Sigmoid colon (tissue), 4 donors: ENCODE measurements around the gene IDE.

Source experiments
- EP300 ChIP-seq, 4 donors: sonication (generic); formaldehyde crosslinking; IDR thresholded peaks; one replicate each; pipeline ENCODE4 v1.6.1; 2017; ENCODE audit warnings: antibody characterized with exemption in 4 of 4
- POLR2A ChIP-seq, 2 donors: fragments of 450-650 bp; IDR thresholded peaks; one replicate each; pipeline ENCODE4 v1.6.1; 2016; ENCODE audit warnings: antibody characterized with exemption in 2 of 2, mild to moderate bottlenecking in 2 of 2, moderate library complexity in 2 of 2
- POLR2AphosphoS5 ChIP-seq, 4 donors: sonication (generic); formaldehyde crosslinking; IDR thresholded peaks; one replicate each; pipeline ENCODE4 v1.6.1; 2017; ENCODE audit warnings: antibody characterized with exemption in 4 of 4
- TF ChIP-seq, protein P1 (sequence below), 4 experiments: fragments of 450-650 bp in 3 of 4; fragments of 200-600 bp in 1 of 4; IDR thresholded peaks; one replicate each; pipeline ENCODE4 v1.5.1; 2016 to 2019; ENCODE audit warnings: antibody characterized with exemption in 4 of 4, mild to moderate bottlenecking in 3 of 4, moderate library complexity in 2 of 4

DNA sequence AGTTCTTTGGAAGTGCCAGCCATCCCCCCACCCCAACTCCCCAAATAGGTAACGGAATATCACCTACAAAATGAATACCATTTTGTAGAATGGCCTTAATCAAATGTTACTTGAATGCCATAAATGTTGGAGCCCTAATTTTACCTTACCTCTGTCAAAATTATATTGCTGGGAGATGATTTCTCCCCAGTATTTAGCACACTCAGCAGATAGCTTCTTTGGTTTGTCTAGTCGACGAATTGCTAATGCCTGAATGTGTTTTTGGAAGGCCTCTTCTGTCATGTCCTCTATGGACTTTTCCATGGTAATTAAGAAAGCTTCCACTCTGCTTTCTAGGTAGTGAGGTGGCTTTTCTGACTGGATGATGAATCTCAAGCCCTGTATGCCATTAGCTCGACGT lies 110.3 kb downstream of the IDE start:
- TF ChIP-seq, protein P1, sequence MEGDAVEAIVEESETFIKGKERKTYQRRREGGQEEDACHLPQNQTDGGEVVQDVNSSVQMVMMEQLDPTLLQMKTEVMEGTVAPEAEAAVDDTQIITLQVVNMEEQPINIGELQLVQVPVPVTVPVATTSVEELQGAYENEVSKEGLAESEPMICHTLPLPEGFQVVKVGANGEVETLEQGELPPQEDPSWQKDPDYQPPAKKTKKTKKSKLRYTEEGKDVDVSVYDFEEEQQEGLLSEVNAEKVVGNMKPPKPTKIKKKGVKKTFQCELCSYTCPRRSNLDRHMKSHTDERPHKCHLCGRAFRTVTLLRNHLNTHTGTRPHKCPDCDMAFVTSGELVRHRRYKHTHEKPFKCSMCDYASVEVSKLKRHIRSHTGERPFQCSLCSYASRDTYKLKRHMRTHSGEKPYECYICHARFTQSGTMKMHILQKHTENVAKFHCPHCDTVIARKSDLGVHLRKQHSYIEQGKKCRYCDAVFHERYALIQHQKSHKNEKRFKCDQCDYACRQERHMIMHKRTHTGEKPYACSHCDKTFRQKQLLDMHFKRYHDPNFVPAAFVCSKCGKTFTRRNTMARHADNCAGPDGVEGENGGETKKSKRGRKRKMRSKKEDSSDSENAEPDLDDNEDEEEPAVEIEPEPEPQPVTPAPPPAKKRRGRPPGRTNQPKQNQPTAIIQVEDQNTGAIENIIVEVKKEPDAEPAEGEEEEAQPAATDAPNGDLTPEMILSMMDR (IDR thresholded peaks at IDR 0.05) = no peak
- TF ChIP-seq POLR2A (IDR thresholded peaks at IDR 0.05) (no peak), EP300 (IDR thresholded peaks at IDR 0.05) (no peak), POLR2AphosphoS5 (IDR thresholded peaks at IDR 0.05) (no peak)
